Naive B cell (primary cell): ENCODE data around the gene TEX28. TPM values are rescaled to one million over a fixed set of nuclear protein-coding genes. Genes with fewer than 3 reads are reported as not detected.
"Not testable (repeated sequence)": the region's sequence is repeated elsewhere in the genome, so short reads cannot be mapped to it uniquely, and the experiment has no call there.

ENCODE experiments used
- ATAC-seq, 2 donors: fragments of 150-1000 bp; cut with Tn5 transposase; 2 replicates each; pipeline ENCODE4 v1.10.0; 2021; ENCODE audit warnings: low read depth in 2 of 2, mild to moderate bottlenecking in 2 of 2, moderate library complexity in 2 of 2
- DNase-seq: peaks from one replicate; pipeline ENCODE4 v3.0.0; 2022
- H3K27ac Mint-ChIP-seq, 6 donors: one replicate each; pipeline ENCODE4 v1.8.0; 2020 to 2022; ENCODE audit warnings: mild to moderate bottlenecking in 6 of 6, mixed read lengths in 6 of 6, moderate library complexity in 5 of 6, inconsistent platforms in 2 of 6
- H3K27me3 Mint-ChIP-seq, 3 donors: one replicate each; pipeline ENCODE4 v1.8.0; 2021 to 2022; ENCODE audit warnings: mixed read lengths in 3 of 3, mild to moderate bottlenecking in 1 of 3
- H3K36me3 Mint-ChIP-seq, 2 donors: one replicate each; pipeline ENCODE4 v1.8.0; 2020 to 2022; ENCODE audit warnings: mixed read lengths in 2 of 2, inconsistent platforms in 1 of 2, mild to moderate bottlenecking in 1 of 2
- H3K4me1 Mint-ChIP-seq, 3 donors: one replicate each; pipeline ENCODE4 v1.8.0; 2020 to 2022; ENCODE audit warnings: mixed read lengths in 3 of 3, inconsistent platforms in 1 of 3, mild to moderate bottlenecking in 1 of 3, moderate library complexity in 1 of 3
- H3K4me3 Mint-ChIP-seq, 8 donors: one replicate each; pipeline ENCODE4 v1.8.0; 2020 to 2022; ENCODE audit warnings: mild to moderate bottlenecking in 8 of 8, mixed read lengths in 8 of 8, moderate library complexity in 8 of 8, inconsistent platforms in 2 of 8
- H3K9me3 Mint-ChIP-seq, 7 donors: one replicate each; pipeline ENCODE4 v1.8.0; 2020 to 2022; ENCODE audit warnings: mixed read lengths in 7 of 7, mild to moderate bottlenecking in 5 of 7, inconsistent platforms in 2 of 7, moderate library complexity in 1 of 7
- polyA plus RNA-seq, 6 donors: library from polyadenylated mRNA; unstranded; fragments of 300-500 nt; fragmentation: Illumina TruSeq; gene quantifications; one replicate each; pipeline ENCODE4 v1.2.3, GENCODE V29; 2021; ENCODE audit warnings: low read depth in 6 of 6

TEX28 gene
- polyA plus RNA-seq, 6 donors from 2014 or later, result not detected

- Mint-ChIP-seq H3K4me3 (peak overlapping the region in 7 of 8 donors; percentile 26 to 77 (median 56)), H3K9me3 (peaks cover 0 to 1% (median 0%) of the 10 kb centered on the region in 7 donors)
- DNase-seq, result no peak
Observed at GRCh38 chrX:154305541-154306205, 10.7 kb upstream of the TEX28 start.

DNA sequence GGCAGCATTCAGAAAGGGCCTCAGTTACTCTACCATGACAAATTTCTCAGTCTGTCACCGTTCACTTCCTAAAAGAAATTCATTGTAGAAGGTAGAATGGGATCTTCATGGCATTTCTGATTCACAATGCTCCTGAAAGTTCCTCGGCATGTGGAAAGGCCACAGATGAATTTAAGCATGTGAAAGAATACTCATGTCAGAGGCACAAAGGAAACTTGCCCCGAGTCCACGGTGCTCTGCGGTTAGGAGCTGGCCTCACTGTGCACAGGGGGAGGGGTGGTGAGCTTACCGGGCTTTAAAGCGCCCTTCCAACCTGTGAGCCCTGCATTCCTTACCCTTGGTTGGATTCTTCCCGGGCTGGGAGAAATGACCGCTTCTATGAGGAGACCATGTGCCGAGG lies 9.9 kb upstream of the TEX28 start:
- Mint-ChIP-seq H3K27me3 (no peaks in the 10 kb centered on the region), H3K9me3 (peaks cover 0 to 1% (median 0%) of the 10 kb centered on the region in 7 donors), H3K4me3 (peak overlapping the region in 2 of 8 donors; percentile 9 to 54), H3K27ac (peak overlapping the region in 1 of 6 donors; percentile 33), H3K36me3 (no peaks in the 10 kb centered on the region), H3K4me1 (peaks cover 24 to 42% (median 29%) of the 10 kb centered on the region in 3 donors)
- ATAC-seq, result no peak
- DNase-seq, result no peak

More at GRCh38 chrX:154305541-154306205, 10.7 kb upstream of the TEX28 start:
- Mint-ChIP-seq H3K27ac (peak overlapping the region in 3 of 6 donors; percentile 33 to 88 (median 76)), H3K36me3 (no peaks in the 10 kb centered on the region), H3K27me3 (no peaks in the 10 kb centered on the region), H3K4me1 (peaks cover 24 to 42% (median 29%) of the 10 kb centered on the region in 3 donors)
- peak; percentile 57 to 62 for ATAC-seq

- Mint-ChIP-seq H3K27me3 (no peaks in the 10 kb centered on the region), H3K4me3 (peak overlapping the region in 1 of 8 donors; percentile 51), H3K36me3 (no peaks in the 10 kb centered on the region), H3K9me3 (peaks cover 0 to 3% (median 0%) of the 10 kb centered on the region in 7 donors), H3K4me1 (peaks cover 23 to 38% (median 27%) of the 10 kb centered on the region in 3 donors), H3K27ac (peak overlapping the region in 1 of 6 donors; percentile 53)
- DNase-seq (no peak), ATAC-seq (no peak)
Observed at GRCh38 chrX:154303476-154303875, 8.6 kb upstream of the TEX28 start.

- DNase-seq, H3K27ac Mint-ChIP-seq, H3K36me3 Mint-ChIP-seq, ATAC-seq, H3K27me3 Mint-ChIP-seq, H3K9me3 Mint-ChIP-seq, H3K4me3 Mint-ChIP-seq: not testable (repeated sequence)
- H3K4me1 Mint-ChIP-seq, result peaks cover 18 to 38% (median 26%) of the 10 kb centered on the region in 3 donors
Observed at GRCh38 chrX:154302998-154303397, 8.1 kb upstream of the TEX28 start.

- peaks cover 0 to 7% (median 0%) of the 10 kb centered on the region in 7 donors for H3K9me3 Mint-ChIP-seq
- ATAC-seq, result no peak
- H3K27me3 Mint-ChIP-seq, result no peaks in the 10 kb centered on the region
- no peak overlapping the region for H3K4me3 Mint-ChIP-seq
- no peak for DNase-seq
- no peaks in the 10 kb centered on the region for H3K36me3 Mint-ChIP-seq
- H3K4me1 Mint-ChIP-seq, result peaks cover 8 to 28% (median 20%) of the 10 kb centered on the region in 3 donors
- no peak overlapping the region for H3K27ac Mint-ChIP-seq
Observed at GRCh38 chrX:154300816-154301215, 5.9 kb upstream of the TEX28 start.

- DNase-seq (peak; percentile 59), ATAC-seq (peak; percentile 96 to 97)
- no peaks in the 10 kb centered on the region for H3K27me3 Mint-ChIP-seq
- peaks cover 3 to 13% (median 10%) of the 10 kb centered on the region in 3 donors for H3K4me1 Mint-ChIP-seq
- peak overlapping the region in 6 of 8 donors; percentile 5 to 75 (median 28) for H3K4me3 Mint-ChIP-seq
- H3K36me3 Mint-ChIP-seq, result no peaks in the 10 kb centered on the region
- H3K9me3 Mint-ChIP-seq, result peaks cover 0 to 8% (median 0%) of the 10 kb centered on the region in 7 donors
- H3K27ac Mint-ChIP-seq, result peak overlapping the region in 5 of 6 donors; percentile 83 to 94 (median 90)
Observed at GRCh38 chrX:154298312-154298711, 3.4 kb upstream of the TEX28 start.

GRCh38 chrX:154296731-154297130 lies 1.8 kb upstream of the TEX28 start:
- peak overlapping the region in 2 of 8 donors; percentile 25 to 29 for H3K4me3 Mint-ChIP-seq
- peaks cover 0 to 7% (median 0%) of the 10 kb centered on the region in 7 donors for H3K9me3 Mint-ChIP-seq
- H3K36me3 Mint-ChIP-seq, result no peaks in the 10 kb centered on the region
- DNase-seq (no peak), ATAC-seq (no peak)
- peaks cover 0 to 13% (median 10%) of the 10 kb centered on the region in 3 donors for H3K4me1 Mint-ChIP-seq
- H3K27me3 Mint-ChIP-seq, result no peaks in the 10 kb centered on the region
- peak overlapping the region in 2 of 6 donors; percentile 53 to 61 for H3K27ac Mint-ChIP-seq

DNA sequence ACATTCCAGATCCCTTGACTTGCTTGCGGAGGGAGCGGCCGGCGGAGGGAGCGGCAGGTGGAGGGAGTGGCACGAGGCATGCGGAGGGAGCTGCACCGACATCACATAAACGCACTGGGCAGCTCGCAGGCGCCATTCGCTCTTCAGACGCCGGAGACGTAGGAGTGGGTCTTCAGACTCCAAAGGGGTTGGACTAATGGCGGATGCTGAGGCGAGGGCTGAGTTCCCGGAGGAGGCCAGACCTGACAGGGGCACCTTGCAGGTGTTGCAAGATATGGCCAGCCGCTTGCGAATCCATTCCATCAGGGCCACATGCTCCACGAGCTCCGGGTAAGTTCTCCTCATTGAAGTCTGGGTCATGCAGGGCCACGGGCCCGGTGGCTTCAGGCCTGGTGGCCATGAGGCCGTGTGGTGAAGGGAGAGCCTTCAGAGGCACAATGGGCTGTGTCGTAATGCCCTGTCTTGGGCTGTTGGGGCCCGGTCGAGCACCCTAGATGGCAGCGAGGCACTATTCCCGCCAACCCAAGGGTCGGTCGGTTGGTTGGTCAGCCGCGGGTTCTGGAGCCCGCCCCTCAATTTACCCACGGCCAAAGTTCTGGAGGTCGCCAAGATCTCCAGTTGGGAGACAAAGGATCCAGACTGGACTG lies 863 bp upstream of the TEX28 start, which contains the start of gene TKTL1:
Gene TKTL1, plus strand, starts transcription at position 132 of the 647 bp plus-strand sequence. Its CDS starts 65 bp downstream, at position 197.
- no peaks in the 10 kb centered on the region for H3K27me3 Mint-ChIP-seq
- peak within 1 kb of the TSS in 2 of 6 donors; percentile 53 to 61 for H3K27ac Mint-ChIP-seq

DNA sequence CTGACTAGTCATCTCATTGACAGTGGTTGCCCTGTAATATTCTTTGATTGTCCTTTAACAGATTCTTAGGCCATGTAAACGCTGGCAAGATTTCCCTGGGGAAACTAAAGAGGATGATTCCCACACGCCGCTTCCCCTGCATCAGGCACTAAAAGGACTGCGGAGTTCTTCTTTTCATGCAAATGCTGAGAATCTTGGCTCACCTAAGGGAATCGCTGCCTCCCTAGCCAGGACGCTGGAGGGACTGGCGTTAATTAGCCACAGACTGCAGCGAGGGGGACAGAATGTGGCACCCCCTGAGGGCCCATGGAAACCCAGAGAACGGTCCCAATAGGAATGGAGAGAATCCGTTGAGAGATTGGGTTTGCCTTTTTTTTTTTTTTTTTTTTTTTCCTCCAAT lies 8.5 kb downstream of the TEX28 start:
- H3K4me1 Mint-ChIP-seq, H3K9me3 Mint-ChIP-seq, ATAC-seq, H3K36me3 Mint-ChIP-seq, H3K4me3 Mint-ChIP-seq, DNase-seq, H3K27ac Mint-ChIP-seq, H3K27me3 Mint-ChIP-seq: not testable (repeated sequence)

More for the DNA sequence above, 863 bp upstream of the TEX28 start, which contains the start of gene TKTL1:
- ATAC-seq, result no peak
- no peak for DNase-seq
- H3K36me3 Mint-ChIP-seq, result no peaks in the 10 kb centered on the region
- H3K4me1 Mint-ChIP-seq, result peaks cover 0 to 13% (median 10%) of the 10 kb centered on the region in 3 donors
- peaks cover 0 to 7% (median 0%) of the 10 kb centered on the region in 7 donors for H3K9me3 Mint-ChIP-seq
- H3K4me3 Mint-ChIP-seq, result peak within 1 kb of the TSS in 2 of 8 donors; percentile 29 to 47

DNA sequence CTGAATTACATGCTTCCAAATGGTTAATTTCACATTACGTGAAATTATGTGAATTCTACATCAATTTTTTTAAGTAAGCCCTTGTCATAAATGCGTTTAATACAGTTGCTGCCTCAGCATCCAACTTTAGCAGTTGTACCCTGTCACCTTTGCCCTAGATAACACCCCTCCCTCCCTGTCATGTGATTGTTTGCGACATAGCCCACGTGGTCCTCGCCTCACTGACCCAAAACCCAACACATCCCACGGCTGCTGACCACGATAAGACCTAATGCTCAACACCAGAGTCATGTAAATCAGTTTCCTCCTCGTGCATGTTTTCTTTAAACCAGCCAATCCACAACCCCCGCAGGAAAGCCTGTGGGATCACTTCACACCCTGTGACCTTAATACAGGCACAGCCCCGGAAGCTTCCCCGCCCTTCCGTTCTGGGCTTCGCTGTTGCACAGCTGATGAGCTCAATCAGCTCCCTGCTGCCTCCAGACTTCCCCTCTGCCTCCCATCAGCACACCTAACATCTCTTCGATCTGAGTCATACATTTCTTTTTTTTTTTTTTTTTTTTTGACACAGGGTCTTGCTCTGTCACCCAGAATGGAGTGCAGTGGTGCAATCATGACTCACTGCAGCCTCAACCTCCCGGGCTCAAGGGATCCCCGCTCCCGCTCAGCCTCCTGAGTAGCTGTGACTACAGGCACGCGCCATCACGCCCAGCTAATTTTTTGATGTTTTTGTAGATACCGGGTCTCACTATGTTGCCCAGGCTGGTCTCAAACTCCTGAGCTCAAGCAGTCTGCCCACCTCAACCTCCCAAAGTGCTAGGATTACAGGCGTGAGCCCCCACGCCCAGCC lies 10.2 kb downstream of the TEX28 start:
- H3K4me3 Mint-ChIP-seq, H3K9me3 Mint-ChIP-seq, DNase-seq, H3K27ac Mint-ChIP-seq, H3K36me3 Mint-ChIP-seq, H3K4me1 Mint-ChIP-seq, H3K27me3 Mint-ChIP-seq: not testable (repeated sequence)
- ATAC-seq, result peak; percentile 92 to 93

- H3K36me3 Mint-ChIP-seq, H3K27ac Mint-ChIP-seq, DNase-seq, H3K27me3 Mint-ChIP-seq, H3K4me1 Mint-ChIP-seq, H3K4me3 Mint-ChIP-seq, H3K9me3 Mint-ChIP-seq, ATAC-seq: not testable (repeated sequence)
Observed at GRCh38 chrX:154269245-154269644, 25.7 kb downstream of the TEX28 start.

DNA sequence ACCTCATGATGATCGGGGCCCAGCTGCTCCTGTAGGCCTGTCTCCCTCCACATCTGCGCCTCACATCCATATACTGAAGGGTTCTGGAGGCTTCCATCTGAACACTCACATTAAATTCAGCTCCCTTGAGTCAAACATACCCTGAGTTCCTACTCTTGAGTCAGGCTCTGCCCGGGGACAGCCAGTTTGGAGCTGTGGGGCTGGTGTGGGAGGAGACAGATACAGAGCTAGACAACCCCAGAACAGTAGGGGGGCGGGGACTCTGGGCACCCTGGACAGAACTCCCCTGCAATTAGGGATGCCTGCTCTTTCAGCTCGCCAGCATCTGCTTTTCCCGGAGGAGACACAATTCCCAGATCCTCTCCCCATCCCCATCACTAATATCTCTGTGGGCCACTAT lies 31.9 kb downstream of the TEX28 start:
- not testable (repeated sequence) for H3K4me1 Mint-ChIP-seq, DNase-seq, ATAC-seq, H3K27ac Mint-ChIP-seq, H3K4me3 Mint-ChIP-seq, H3K27me3 Mint-ChIP-seq, H3K36me3 Mint-ChIP-seq, H3K9me3 Mint-ChIP-seq

DNA sequence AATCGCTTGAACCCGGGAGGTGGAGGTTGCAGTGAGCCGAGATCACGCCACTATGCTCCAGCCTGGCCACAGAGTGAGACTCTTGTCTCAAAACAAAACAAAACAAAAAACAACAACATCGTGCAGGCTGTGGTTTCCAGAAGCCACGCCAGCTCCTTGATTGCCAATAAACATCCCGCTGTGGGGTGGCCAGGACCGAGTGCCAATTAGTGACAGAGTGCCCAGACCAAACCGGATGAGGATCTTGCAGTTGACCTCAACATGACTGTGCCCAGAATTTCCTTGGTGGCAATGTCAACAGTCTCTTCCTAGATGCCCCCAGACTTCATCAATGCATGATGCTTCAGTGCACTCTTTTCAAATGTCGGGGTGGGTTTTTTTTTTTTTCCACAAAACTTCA lies 36.2 kb downstream of the TEX28 start:
- not testable (repeated sequence) for H3K4me3 Mint-ChIP-seq, ATAC-seq, H3K27me3 Mint-ChIP-seq, H3K9me3 Mint-ChIP-seq, H3K27ac Mint-ChIP-seq, H3K4me1 Mint-ChIP-seq, DNase-seq, H3K36me3 Mint-ChIP-seq
